ENCODE results near the gene BAHCC1. TPM values are rescaled to one million over a fixed set of nuclear protein-coding genes. Genes with fewer than 3 reads are reported as not detected.

The BAHCC1 gene
- total RNA-seq, 1 experiment from 2014 or later, result 29.8 TPM

DNA sequence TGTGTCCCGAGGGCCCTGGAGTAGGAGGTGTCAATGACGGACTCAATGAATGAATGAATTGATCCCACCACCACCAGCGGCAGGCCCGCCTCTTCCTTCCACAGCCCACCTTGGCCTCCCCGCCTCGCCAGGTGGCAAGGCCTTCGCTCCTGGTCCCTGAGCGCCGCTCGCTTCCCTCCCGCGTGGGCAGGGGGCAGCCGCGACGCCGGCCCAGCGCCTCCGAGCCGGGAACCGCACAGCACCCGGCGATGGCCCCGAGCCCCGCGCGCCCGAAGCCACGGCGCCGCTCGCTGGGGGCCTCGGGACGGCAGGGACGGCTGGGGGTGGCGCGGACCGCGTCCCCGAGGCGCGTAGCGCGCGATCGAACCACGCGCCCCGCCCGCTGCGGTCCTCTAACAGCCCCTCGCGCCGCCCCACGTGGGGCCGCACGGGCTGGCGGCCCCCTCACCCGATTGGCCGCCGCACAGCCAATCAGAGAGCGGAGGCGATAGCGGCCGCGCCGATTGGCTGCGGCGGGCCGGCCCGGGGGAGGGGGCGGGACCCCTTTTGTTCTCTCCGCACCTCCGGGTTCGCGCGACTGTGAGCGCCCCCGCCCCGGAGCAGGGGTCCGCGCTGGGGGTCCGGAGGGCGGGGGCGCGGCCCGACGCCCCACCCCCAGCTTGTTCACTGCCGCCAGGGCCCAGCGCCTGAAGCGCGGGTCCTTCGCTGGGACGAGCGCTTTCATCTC lies 86.0 kb downstream of the BAHCC1 start (continued):
- TF ChIP-seq ARID4B (CRISPR knock-in tag; IDR thresholded peaks at IDR 0.05; ENCODE audit: borderline replicate concordance), result peak; percentile 74; the same call in 1 of the 2 replicates
- TF ChIP-seq CREB1 (CRISPR knock-in tag; IDR thresholded peaks at IDR 0.05), result no peak
- TF ChIP-seq, protein P1, sequence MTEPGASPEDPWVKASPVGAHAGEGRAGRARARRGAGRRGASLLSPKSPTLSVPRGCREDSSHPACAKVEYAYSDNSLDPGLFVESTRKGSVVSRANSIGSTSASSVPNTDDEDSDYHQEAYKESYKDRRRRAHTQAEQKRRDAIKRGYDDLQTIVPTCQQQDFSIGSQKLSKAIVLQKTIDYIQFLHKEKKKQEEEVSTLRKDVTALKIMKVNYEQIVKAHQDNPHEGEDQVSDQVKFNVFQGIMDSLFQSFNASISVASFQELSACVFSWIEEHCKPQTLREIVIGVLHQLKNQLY (CRISPR knock-in tag; IDR thresholded peaks at IDR 0.05), result no peak
- TF ChIP-seq NFYB (CRISPR knock-in tag; conservative IDR thresholded peaks at IDR 0.05; ENCODE audit: low read depth), result peak; percentile 93
- no peak for TF ChIP-seq EMX1 (CRISPR knock-in tag; IDR thresholded peaks at IDR 0.05)

DNA sequence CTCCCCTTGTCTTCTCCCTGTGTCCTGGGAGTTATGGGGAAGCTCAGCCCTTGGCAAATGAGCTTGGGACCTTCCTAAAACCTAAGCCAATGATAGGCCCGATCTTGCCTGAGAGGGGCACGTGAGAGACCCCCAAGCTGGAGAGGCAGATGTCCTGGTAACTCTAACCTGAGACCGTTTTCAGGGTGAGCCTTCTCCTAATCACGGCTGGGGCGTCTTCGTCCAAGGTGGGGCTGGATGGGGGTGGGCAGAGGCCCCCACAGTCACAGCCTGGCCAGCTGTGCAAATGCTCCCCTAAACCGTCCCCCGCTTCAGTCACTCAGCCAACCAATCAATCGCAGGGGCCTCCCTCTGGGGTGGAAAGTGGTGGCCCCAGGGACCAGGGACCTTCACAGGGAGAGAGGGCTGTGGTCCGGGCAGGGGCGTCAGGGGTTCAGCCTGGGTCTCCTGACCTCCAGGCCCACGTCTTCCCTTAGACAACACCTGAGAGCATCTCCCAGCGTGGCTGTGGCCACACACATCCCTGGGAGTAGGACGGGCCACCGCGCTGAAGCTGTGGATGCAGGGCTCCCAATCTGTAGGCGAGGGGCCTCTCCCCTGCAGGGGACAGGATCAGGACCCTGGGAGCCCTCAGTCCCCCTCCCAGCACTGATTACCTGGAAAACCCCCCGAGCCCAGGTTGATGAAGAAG lies 86.7 kb downstream of the BAHCC1 start:
- Mint-ChIP-seq H3K9me3 (no peaks in the 10 kb centered on the region), H3K4me3 (peak overlapping the region; percentile 63)
- CTCF ChIA-PET, result interaction anchor here (0.7 to 2.7 kb wide), 8 partner anchors 10 to 227 kb away, joined by 3 to 8 read pairs (median 4); no protein-coding TSS in a partner anchor

More for the DNA sequence above, 86.7 kb downstream of the BAHCC1 start:
- DNase-seq (ENCODE audit: low spot score) (no peak), ATAC-seq (no peak)
- H3K27ac Mint-ChIP-seq, result no peak overlapping the region
- TF ChIP-seq, protein P2, sequence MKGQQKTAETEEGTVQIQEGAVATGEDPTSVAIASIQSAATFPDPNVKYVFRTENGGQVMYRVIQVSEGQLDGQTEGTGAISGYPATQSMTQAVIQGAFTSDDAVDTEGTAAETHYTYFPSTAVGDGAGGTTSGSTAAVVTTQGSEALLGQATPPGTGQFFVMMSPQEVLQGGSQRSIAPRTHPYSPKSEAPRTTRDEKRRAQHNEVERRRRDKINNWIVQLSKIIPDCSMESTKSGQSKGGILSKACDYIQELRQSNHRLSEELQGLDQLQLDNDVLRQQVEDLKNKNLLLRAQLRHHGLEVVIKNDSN (CRISPR knock-in tag; IDR thresholded peaks at IDR 0.05), result no peak
- no peak for TF ChIP-seq AFF4 (CRISPR knock-in tag; IDR thresholded peaks at IDR 0.05; ENCODE audit: borderline replicate concordance)
- TF ChIP-seq HMGXB4 (CRISPR knock-in tag; IDR thresholded peaks at IDR 0.05), result no peak
- no peak for TF ChIP-seq ZNF671 (CRISPR knock-in tag; IDR thresholded peaks at IDR 0.05)
- peaks cover 7% of the 10 kb centered on the region; the same call in 1 of the 2 replicates for H3K4me1 Mint-ChIP-seq
- H3K27me3 Mint-ChIP-seq (ENCODE audit: low read depth), result peaks cover 69% of the 10 kb centered on the region
- no peaks in the 10 kb centered on the region for H3K36me3 Mint-ChIP-seq
- POLR2A ChIA-PET, result no interaction called here
